Activated T-helper 1 cell treated with anti-CD3 and anti-CD28 coated beads, Interleukin-2, amount 50 U/mL, for 16 hours (primary cell): Measurements from ENCODE around the gene PARG.
"Not testable (repeated sequence)": the region's sequence is repeated elsewhere in the genome, so short reads cannot be mapped to it uniquely, and the experiment has no call there.

ENCODE experiments used
- DNase-seq, 2 donors: peaks; one replicate each; pipeline ENCODE4 v3.0.0-alpha.2; 2020; ENCODE audit warnings: low read depth in 1 of 2, low spot score in 1 of 2

The PARG gene

DNA sequence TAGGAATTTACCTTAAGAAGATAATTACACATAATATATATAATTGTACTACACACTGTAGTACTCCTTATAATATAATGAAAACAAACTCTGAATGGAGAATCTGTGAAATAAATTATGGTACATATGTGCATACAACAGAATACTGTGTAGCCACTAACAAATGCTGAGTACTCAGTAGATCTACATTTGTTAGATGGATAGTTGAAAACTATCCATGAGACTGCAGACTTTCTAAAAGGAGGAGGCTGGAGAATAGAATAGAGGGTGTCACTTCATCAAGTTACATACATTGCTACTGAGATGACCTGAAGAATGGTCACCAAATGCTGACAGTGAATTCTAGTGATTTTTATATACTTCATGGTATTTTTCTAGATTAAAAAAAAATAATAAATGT is 111.0 kb downstream of the PARG start:
- no peak for DNase-seq

DNA sequence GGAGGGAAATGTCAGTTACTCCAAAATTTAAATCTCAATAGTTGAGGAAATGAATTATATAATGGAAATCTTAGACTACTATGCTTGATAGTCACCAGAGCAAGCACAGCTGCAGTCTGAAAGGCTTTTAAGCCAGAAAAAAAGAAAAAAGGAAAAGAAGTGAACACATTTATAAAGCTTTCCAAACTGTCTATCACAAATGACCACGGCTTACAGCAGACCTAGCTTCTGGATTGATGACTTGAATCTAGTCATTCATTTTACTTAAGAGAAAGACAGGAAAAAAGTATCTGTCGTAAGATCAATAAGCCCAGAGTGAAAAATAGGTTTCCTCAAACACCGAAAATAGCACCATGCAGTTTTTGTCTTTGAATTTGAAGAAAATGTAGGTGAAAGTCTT is 111.8 kb downstream of the PARG start:
- DNase-seq, result no peak

DNA sequence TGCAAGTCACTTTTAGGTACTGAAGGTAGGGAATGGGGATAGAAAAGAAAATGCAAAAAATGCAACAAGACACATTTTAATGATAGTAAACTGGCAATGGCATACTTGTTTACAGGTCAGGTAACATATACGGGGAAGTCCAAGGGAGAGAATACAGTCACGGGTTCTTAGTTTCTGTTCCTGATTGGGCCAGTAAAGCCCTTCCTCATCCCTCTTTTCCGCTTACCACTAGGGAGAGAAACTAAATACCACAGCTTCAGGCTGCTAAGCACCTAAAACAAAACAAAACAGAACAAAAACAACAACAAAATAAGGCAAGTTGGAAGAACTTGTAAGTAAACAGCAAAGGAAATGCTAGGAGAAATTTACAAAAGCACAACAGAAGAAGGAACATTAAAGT is 114.5 kb downstream of the PARG start:
- DNase-seq, result no peak

DNA sequence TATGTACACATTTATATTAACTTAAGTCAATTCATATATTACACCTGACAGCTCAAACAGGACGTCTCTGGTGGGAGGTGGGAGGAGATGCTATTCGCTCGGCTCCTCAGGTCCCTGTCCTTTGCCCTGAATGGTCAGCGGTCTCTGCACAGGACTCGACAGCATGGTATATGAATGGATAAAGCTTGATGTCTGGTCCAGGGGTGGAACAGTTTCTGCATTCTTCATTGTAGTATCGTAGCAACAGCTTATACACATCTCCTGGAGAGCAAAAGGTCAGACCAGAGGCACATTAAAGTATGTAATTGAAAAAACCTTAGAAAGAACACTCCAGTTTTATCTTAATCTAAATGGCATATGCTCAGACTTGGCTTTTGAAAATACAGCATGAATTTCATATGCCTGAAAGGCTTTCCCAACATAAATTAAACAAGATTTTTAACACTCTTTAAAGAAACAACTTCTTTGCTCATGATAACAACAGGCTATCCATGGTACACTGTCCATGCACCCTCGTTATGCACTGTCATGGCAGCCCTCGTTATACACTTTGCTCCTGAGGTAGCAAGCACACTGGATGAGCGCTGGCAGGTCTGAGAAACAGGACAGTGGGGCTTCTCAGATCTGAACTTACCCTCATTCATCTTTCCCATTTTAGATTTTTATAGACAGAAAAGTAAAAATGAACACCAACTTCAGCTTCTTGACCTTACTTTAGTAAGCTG is 122.4 kb downstream of the PARG start:
- DNase-seq, result no peak

DNA sequence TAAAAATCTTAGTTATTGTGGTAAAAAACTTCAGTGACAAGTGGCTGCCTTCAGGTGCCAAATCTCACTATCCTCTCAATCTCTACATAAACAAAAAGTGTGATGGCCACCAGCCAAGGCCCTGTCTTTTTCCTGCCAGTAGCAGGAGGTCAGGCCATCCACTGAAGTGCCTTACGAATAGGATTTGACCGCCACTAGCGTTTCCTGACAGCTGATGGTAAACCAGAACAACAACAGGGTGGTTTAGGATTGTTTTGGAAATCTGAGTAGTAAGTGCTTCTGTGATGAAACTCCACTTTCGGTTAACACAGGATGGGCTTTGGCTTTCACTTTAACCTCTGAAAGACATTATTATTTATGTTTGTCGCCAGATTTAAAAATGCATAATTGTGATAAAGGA is 124.0 kb downstream of the PARG start:
- DNase-seq, result no peak

DNA sequence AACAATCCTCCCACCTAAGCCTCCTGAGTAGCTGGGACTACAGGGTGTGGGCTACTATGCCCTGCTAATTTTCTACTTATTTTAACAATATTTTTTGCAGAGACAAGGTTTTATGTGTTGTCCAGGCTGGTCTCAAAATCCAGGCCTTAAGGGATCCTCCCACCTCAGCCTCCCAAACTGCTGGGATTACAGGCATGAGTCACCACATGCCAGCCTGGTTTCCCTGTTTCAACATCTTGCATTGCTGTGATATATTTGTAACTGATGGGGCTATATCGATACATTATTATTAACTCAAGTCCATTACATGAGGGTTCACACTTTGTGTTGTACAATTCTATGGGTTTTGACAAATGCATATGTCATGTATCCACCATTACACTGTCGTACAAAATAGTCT is 137.8 kb downstream of the PARG start:
- no peak for DNase-seq

DNA sequence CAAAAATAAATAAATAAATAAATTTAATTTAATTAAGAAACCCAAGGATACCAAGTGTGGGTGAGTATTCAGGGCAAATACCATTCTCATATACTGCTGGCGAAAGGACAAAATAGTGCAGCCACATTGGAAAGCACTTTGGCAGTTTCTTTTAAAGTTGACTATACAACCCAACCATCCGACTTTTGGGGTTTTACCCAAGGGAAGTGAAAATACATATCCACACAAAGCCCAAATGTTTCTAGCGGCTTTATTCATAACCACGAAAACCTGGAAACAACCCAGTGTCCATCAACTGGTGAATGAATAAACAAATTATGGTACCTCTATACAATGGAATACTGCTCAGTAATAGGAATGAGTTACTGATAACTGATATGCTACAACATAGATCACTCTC is 143.6 kb downstream of the PARG start:
- DNase-seq, result no peak

DNA sequence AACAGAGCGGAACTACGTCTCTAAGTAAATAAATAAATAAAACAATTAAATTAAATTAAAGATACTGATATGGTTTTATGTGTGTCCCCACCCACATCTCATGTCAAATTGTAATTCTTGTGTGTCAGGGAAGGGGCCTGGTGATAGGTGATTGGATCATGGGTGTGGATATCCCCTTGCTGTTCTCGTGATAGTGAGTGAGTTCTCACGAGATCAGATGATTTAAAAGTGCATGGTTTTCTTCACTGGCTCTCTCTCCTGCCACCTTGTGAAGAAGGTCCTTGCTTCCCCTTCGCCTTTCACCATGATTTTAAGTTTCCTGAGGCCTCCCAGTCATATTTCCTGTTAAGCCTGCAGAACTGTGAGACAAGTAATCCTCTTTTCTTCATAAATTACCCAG is 150.7 kb downstream of the PARG start:
- DNase-seq, result no peak

DNA sequence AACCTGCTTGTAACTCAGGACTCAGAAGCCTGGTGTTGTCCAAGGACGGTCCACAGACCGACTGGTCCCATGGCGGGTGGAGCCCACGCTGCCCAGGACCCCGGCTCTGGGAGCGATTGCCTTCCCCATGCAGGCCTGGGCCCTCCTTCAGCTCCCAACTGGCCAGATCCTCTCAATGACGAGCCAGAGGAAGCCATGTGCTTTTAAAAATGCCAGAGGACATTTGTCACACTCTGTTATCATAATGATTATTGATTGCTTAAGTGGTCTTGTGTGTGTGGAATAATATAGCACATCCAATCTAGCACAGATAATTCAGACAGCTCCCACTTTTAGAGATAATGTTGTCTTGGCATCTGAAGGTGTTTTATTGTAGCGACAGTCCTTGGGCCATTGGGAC is 157.1 kb downstream of the PARG start:
- DNase-seq, result no peak

DNA sequence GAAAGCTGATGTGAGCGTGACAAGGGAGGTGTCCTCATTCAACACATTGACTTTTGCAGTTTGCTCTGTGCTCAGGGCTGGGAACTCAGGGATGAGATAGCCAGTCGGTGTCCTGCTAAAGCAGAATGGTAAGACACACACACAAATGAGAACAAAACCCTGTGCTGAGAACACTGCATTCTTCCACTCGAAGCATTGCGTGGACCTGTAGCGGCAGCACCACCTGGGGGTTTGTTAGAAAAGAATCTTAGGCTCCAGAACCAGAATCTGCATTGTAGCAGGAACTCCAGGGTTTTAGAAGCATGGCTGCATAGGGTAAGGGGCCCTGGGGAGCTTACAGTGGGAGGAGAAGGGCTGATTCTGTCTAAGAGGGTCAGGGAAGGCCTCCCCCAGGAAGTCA is 158.2 kb downstream of the PARG start:
- no peak for DNase-seq

DNA sequence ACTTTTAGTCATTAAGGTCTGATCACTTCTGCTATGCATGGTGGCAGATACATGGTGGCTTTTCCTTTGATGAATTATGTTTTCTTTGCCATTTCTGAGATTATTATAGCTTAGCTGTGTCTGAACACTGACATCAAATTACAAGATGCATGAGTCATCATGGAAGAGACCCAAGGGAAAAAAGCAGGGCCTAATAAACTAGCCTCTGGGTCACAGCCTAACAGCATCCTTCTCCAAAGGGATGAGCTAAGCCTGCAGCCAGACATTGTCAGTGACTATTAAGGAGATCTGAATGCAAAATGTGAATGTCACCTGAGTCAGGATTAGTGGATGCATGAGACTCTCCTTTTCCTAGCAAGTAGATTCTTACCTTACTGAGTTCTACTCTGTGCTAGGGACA is 160.6 kb downstream of the PARG start:
- DNase-seq, result no peak

DNA sequence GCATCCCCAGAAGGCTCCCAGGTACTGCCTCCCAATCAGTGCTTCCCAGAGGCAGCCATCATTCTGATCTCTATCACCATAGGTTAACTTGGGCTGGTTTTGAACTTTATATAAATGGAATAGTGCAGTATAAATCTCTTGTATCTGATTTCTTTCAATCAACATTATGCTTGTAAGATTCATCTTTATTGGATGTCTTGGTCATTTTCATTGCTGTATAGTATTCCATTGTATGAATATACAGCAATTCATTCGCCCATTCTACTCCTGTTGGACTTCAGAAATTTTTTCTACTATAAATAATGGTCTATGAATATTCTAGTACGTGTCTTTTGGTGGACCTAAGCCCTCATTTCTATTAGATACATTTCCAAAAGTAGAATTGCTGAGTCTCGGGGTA is 163.6 kb downstream of the PARG start:
- no peak for DNase-seq

DNA sequence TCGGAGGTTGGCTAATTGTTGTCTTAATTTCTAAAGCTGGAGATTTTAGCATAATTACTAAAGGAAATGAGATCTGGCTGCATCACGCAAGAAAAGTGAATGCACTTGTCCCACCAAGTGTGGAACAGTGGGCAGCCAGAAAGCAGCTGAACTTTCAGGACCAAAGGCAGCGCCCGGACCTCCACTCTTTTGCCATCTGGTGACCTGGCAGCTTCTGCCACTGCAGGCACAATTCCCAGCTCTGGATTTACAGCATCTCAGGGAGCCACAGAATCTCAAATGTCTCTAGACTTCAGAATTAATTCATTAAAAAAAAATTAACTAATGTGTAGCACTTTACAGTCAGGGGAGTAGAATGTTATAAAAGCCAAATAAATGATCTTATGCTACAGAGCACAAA is 165.0 kb downstream of the PARG start:
- no peak for DNase-seq

DNA sequence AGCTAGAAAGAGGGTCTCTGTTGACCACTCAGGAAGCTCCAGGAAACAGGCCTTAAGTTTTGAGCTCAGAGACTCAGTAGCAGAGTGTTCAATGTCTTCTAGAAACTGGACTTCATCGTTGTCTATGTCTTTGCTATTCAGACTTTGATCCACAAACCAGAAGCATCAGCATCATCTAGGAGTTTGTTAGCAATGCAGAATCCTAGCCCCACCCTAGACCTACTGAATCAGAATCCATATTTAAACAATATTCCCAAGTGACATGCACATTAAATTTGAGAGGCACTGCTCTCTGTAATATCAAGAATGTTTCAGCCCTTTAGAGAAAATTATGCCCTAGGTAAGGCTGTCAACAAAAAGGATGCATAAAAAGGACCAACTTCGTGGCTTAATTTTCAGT is 166.8 kb downstream of the PARG start:
- DNase-seq, result no peak

DNA sequence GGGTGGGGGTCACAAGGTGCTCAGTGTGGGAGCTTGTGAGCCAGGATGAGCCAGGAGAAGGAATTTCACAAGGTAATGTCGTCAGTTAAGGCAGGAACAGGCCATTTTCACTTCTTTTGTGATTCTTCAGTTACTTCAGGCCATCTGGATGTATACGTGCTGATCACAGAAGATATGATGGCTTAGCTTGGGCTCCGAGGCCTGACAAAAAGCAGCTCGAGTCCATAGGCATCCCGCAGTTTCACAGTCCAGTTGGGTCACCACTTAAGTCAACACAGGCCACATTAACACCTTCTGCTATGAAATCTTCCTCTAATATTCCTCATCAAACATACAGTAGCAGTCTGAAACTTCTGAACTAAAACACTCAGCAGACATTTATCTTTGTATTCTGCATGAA is 168.9 kb downstream of the PARG start:
- DNase-seq, result not testable (repeated sequence)

DNA sequence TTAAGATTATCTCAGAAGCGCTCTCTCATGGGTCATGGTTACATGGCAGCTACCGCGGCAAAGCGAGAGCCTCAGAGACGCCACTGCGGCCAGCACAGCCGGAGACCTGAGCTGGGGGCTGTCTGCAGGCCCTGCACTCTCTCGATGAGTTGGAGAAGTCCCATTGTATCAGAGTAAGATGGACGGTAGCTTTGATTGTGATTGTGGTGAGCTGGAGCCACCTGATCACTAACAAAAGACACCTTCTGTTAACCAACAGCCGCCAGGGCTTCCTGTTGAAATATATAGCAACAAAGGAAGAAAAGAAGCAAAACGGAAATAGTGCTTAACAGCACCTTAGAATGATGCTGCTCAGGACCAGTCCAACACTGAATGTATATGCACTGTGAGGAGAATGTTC is 170.8 kb downstream of the PARG start:
- DNase-seq, result not testable (repeated sequence)

DNA sequence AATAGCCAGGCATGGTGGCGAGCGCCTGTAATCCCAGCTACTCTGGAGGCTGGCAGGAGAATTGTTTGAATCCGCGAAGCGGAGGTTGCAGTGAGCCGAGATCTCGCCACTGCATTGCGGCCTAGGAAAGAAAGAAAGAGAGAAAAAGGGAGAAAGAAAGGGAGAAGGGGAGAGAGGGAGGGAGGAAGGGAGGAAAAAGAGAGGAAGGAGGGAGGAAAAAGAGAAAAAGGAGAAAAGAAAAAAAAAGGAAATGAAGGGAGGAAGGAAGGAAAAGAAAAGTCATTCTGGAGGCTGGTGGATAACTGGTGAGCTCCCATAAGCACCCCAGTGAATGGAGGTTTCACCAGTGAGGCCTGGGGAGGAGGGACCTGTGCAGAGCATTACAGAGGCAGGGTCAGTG is 172.1 kb downstream of the PARG start:
- no peak for DNase-seq

DNA sequence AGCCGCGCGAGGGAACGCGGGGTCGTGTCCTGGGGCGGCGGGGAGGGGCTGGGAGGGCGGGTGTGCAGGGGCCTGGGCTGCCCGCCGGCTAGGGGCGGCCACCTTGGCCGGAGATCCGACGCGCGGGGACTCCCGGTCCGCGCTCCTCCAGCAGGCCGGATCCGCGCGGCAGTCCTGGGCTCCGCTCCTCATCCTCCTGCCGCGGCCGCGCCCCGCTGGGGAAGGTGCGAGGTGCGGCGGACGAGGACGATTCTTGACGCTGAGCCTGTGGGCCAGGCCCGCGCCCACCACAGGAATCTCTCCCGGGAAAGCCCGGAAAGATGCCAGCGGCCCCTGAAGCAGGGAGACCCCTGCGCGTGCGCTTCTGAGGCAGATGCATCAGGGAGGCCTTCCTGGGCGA is 173.1 kb downstream of the PARG start:
- DNase-seq, result no peak

DNA sequence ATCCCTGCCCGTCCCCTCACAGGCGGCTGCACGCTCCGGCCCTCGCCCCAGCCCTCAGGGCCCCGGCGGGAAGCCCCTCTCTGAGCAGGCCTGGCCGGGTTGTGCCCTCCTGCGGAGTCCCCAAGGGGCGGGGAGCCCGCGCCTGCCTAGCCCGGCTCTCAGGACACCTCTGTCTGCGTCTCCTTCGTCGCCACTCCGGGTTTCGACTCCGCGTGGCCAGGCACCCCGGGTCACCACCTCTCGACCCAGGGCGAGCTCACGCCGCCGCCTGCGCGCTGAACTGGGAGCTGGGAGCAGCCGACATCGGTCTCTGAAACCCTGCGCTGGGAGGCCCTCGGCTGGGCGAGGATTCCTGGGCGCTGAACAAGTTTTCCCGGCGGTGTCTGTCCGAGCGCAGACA is 173.5 kb downstream of the PARG start:
- DNase-seq, result no peak
